Upper lobe of left lung (tissue), 6 donors: ENCODE results near the gene MTSS2. TPM values are rescaled to one million over a fixed set of nuclear protein-coding genes. Genes with fewer than 3 reads are reported as not detected.

Experiments
- ATAC-seq, 2 donors: fragments of 200-7000 bp; cut with Tn5 transposase; one replicate each; pipeline ENCODE4 v1.9.1; 2022; ENCODE audit warnings: mild to moderate bottlenecking in 2 of 2, moderate library complexity in 2 of 2; ENCODE audit not compliant: low FRiP score in 2 of 2
- DNase-seq, 2 donors: peaks; one replicate each; pipeline ENCODE4 v3.0.0-alpha.2; 2019 to 2020
- H3K27ac ChIP-seq, 4 donors: fragments of 200-600 bp; sonication (generic); one replicate each; pipeline ENCODE4 v1.5.1; 2016 to 2019
- H3K27me3 ChIP-seq, 4 donors: fragments of 200-600 bp; sonication (generic); one replicate each; pipeline ENCODE4 v1.5.1; 2017 to 2019
- H3K36me3 ChIP-seq, 4 donors: fragments of 200-600 bp; sonication (generic); one replicate each; pipeline ENCODE4 v1.5.1; 2016 to 2019
- H3K4me1 ChIP-seq, 4 donors: fragments of 200-600 bp; sonication (generic); one replicate each; pipeline ENCODE4 v1.5.1; 2018 to 2019
- H3K4me3 ChIP-seq, 4 donors: fragments of 200-600 bp; sonication (generic); one replicate each; pipeline ENCODE4 v1.5.1; 2017 to 2019; ENCODE audit warnings: mild to moderate bottlenecking in 2 of 4, moderate library complexity in 1 of 4
- H3K9me3 ChIP-seq, 4 donors: fragments of 200-600 bp; sonication (generic); one replicate each; pipeline ENCODE4 v1.5.1; 2018 to 2019
- EP300 ChIP-seq, 4 donors: sonication (generic); formaldehyde crosslinking; IDR thresholded peaks; one replicate each; pipeline ENCODE4 v1.5.1; 2017; ENCODE audit warnings: antibody characterized with exemption in 4 of 4, control low read depth in 2 of 4
- POLR2A ChIP-seq, 4 donors: fragments of 450-650 bp; IDR thresholded peaks; one replicate each; pipeline ENCODE4 v1.5.1; 2016 to 2017; ENCODE audit warnings: antibody characterized with exemption in 4 of 4, mild to moderate bottlenecking in 2 of 4
- POLR2AphosphoS5 ChIP-seq, 2 donors: sonication (generic); formaldehyde crosslinking; IDR thresholded peaks; one replicate each; pipeline ENCODE4 v1.5.1; 2017; ENCODE audit warnings: antibody characterized with exemption in 2 of 2
- WGBS, 2 donors: methylation state at CpG; one replicate each; pipeline ENCODE4 v1.1.5; 2017 to 2018; 5-methylcytosine and 5-hydroxymethylcytosine counted together
- total RNA-seq, 6 donors: library from RNA; depleted of rRNA in 4 of 6; stranded (reverse); fragments of >200 nt in 4 of 6; gene quantifications; one replicate each; pipeline versions ENCODE4 v1.1.0 to v1.2.1, GENCODE V29; 2016 to 2021
- TF ChIP-seq, protein P1 (sequence below), 6 experiments: fragments of 450-650 bp in 4 of 6; fragments of 200-600 bp in 2 of 6; sonication (generic) in 2 of 6; IDR thresholded peaks; one replicate each; pipeline ENCODE4 v1.5.1; 2016 to 2019; ENCODE audit warnings: antibody characterized with exemption in 6 of 6
- donor health status: DM: no; HTN: no; CAD: no; lungs with moderate emphysema.
- donor health status: DM: no; HTN: yes; CAD: no; lungs with severe emphysema.

MTSS2 gene
- total RNA-seq, 6 donors from 2014 or later = 40.7 to 202 (median 72.4) TPM

- Histone ChIP-seq H3K9me3 (no peaks in the 10 kb centered on the region), H3K4me3 (no peak overlapping the region), H3K4me1 (peaks cover 46 to 79% (median 66%) of the 10 kb centered on the region in 4 donors), H3K36me3 (peaks cover 0 to 5% (median 0%) of the 10 kb centered on the region in 4 donors), H3K27me3 (no peaks in the 10 kb centered on the region), H3K27ac (peak overlapping the region in 1 of 4 donors; percentile 86)
- TF ChIP-seq POLR2A (IDR thresholded peaks at IDR 0.05) = no peak
- TF ChIP-seq EP300 (IDR thresholded peaks at IDR 0.05) = no peak
- TF ChIP-seq, protein P1, sequence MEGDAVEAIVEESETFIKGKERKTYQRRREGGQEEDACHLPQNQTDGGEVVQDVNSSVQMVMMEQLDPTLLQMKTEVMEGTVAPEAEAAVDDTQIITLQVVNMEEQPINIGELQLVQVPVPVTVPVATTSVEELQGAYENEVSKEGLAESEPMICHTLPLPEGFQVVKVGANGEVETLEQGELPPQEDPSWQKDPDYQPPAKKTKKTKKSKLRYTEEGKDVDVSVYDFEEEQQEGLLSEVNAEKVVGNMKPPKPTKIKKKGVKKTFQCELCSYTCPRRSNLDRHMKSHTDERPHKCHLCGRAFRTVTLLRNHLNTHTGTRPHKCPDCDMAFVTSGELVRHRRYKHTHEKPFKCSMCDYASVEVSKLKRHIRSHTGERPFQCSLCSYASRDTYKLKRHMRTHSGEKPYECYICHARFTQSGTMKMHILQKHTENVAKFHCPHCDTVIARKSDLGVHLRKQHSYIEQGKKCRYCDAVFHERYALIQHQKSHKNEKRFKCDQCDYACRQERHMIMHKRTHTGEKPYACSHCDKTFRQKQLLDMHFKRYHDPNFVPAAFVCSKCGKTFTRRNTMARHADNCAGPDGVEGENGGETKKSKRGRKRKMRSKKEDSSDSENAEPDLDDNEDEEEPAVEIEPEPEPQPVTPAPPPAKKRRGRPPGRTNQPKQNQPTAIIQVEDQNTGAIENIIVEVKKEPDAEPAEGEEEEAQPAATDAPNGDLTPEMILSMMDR (IDR thresholded peaks at IDR 0.05) = no peak
- no peak for TF ChIP-seq POLR2AphosphoS5 (IDR thresholded peaks at IDR 0.05)
- DNase-seq (no peak), ATAC-seq (no peak)
- 94% methylated on average over 8 of the region's 8 CpGs; no CpG with 5 or more reads in 1 of the 2 donors for WGBS, 2 donors
These were observed 19.2 kb upstream of the MTSS2 start for GRCh38 chr16:70705056-70705455.

- no peaks in the 10 kb centered on the region for H3K27me3 ChIP-seq
- ATAC-seq = no peak
- H3K36me3 ChIP-seq = peaks cover 0 to 5% (median 0%) of the 10 kb centered on the region in 4 donors
- 86 to 87% methylated on average over 3 to 11 of the region's 11 CpGs for WGBS, 2 donors
- DNase-seq = peak in 1 of 2 donors; percentile 54
- TF ChIP-seq POLR2A (IDR thresholded peaks at IDR 0.05) (no peak), EP300 (IDR thresholded peaks at IDR 0.05) (no peak), POLR2AphosphoS5 (IDR thresholded peaks at IDR 0.05) (no peak)
- peaks cover 42 to 75% (median 62%) of the 10 kb centered on the region in 4 donors for H3K4me1 ChIP-seq
- H3K9me3 ChIP-seq = no peaks in the 10 kb centered on the region
- H3K27ac ChIP-seq = peak overlapping the region in 3 of 4 donors; percentile 2 to 74 (median 63)
- H3K4me3 ChIP-seq = no peak overlapping the region
These were observed 18.7 kb upstream of the MTSS2 start for GRCh38 chr16:70704586-70704985.

DNA sequence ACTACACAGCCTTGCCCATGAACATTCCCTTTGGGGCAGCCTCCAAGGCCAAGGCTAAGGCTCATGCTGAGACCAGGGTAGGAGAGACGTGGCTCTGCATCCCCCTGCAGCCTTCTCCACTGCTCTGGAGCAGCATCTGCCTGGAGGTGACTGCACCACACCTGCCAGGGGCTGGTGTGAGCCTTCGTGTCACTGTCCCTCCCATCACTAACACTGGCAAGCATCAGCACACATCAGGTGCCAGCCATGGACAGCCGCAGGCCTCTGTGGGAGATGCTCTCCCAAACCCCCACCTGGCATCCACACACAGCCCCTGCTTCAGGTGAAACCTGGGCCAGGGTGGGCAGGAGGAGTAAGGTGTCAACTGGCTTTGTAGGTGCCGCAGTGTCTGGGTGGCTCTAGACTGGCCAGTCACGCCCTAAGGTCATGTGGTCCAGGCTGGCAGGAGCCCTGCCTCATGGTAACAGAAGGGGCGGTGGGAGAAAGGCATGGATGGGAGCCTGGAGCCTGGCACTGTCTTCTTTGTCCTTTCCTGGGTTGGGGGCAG is 18.1 kb upstream of the MTSS2 start:
- H3K27ac ChIP-seq = peak overlapping the region; percentile 31 to 81 (median 68)

GRCh38 chr16:70703041-70703834 is 17.4 kb upstream of the MTSS2 start:
- Histone ChIP-seq H3K36me3 (peaks cover 0 to 2% (median under 1%) of the 10 kb centered on the region in 4 donors), H3K4me3 (no peak overlapping the region), H3K27me3 (no peaks in the 10 kb centered on the region), H3K27ac (peak overlapping the region; percentile 31 to 81 (median 68)), H3K9me3 (no peaks in the 10 kb centered on the region), H3K4me1 (peaks cover 41 to 63% (median 54%) of the 10 kb centered on the region in 4 donors)
- peak in 1 of 2 donors; percentile 68 for DNase-seq
- TF ChIP-seq EP300 (IDR thresholded peaks at IDR 0.05) (peak in 1 of 4 donors; percentile 8), POLR2A (IDR thresholded peaks at IDR 0.05) (no peak), POLR2AphosphoS5 (IDR thresholded peaks at IDR 0.05) (no peak)
- TF ChIP-seq, protein P1 (IDR thresholded peaks at IDR 0.05) = peak in 5 of 6 experiments; percentile 17 to 65 (median 30)
- 65 to 67% methylated on average over 7 to 14 of the region's 16 CpGs for WGBS, 2 donors
- peak in 1 of 2 donors; percentile 23 for ATAC-seq

More for the DNA sequence above, 18.1 kb upstream of the MTSS2 start:
- DNase-seq = no peak
- H3K9me3 ChIP-seq = no peaks in the 10 kb centered on the region
- no peak overlapping the region for H3K4me3 ChIP-seq
- H3K27me3 ChIP-seq = no peaks in the 10 kb centered on the region
- TF ChIP-seq EP300 (IDR thresholded peaks at IDR 0.05) (no peak), POLR2AphosphoS5 (IDR thresholded peaks at IDR 0.05) (no peak)
- no peak for ATAC-seq
- peaks cover 38 to 68% (median 56%) of the 10 kb centered on the region in 4 donors for H3K4me1 ChIP-seq
- 89 to 92% methylated on average over 5 to 6 of the region's 6 CpGs for WGBS, 2 donors
- H3K36me3 ChIP-seq = peaks cover 0 to 5% (median 0%) of the 10 kb centered on the region in 4 donors

DNA sequence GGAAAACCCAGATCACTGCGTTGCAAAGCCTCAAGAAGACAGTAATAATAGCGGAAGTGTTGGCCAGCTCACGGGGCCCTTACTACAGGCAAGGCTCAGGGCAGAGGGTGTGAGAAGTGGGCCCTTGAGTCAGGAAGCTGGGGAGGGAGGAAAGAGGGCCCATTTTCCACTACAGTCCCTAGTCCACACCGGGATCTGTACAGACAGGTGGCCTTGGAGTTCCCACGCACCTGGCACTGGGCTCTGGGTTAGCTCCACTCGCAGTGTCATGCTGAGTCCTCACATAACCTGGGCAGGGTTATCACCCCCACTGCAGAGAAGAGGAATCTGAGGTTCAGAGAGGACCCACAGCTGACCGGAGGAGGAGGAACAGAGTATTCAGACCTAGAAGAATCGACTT is 16.8 kb upstream of the MTSS2 start:
- peak overlapping the region; percentile 31 to 81 (median 68) for H3K27ac ChIP-seq
- H3K36me3 ChIP-seq = peaks cover 0 to 5% (median 0%) of the 10 kb centered on the region in 4 donors
- WGBS, 2 donors = 49 to 67% methylated on average over 6 to 8 of the region's 8 CpGs
- TF ChIP-seq, protein P1 (IDR thresholded peaks at IDR 0.05) = no peak
- TF ChIP-seq POLR2AphosphoS5 (IDR thresholded peaks at IDR 0.05) (no peak), POLR2A (IDR thresholded peaks at IDR 0.05) (no peak), EP300 (IDR thresholded peaks at IDR 0.05) (no peak)
- ATAC-seq (no peak), DNase-seq (no peak)
- H3K9me3 ChIP-seq = no peaks in the 10 kb centered on the region
- H3K27me3 ChIP-seq = no peaks in the 10 kb centered on the region
- H3K4me3 ChIP-seq = no peak overlapping the region
- peaks cover 41 to 63% (median 54%) of the 10 kb centered on the region in 4 donors for H3K4me1 ChIP-seq
